HEK293T (cell line): ENCODE results near the gene CTAG1B.
"Not testable (repeated sequence)": the region's sequence is repeated elsewhere in the genome, so short reads cannot be mapped to it uniquely, and the experiment has no call there.

Experiments used
- CTCF ChIA-PET: fragments of 350-600 bp; formaldehyde crosslinking; extraction: SDS; loops from one replicate; lab custom pipeline; 2021; ENCODE audit warnings: antibody characterized with exemption, inconsistent platforms; lab: Yijun Ruan, JAX
- POLR2A ChIA-PET: fragments of 350-600 bp; formaldehyde crosslinking; extraction: SDS; loops from one replicate; lab custom pipeline; 2020; ENCODE audit warnings: antibody characterized with exemption, inconsistent platforms; lab: Yijun Ruan, JAX
- DNase-seq: peaks from one replicate; pipeline ENCODE4 v3.0.0; 2012; ENCODE audit warnings: mixed read lengths; ENCODE audit errors: extremely low spot score
- ARNT ChIP-seq: fragments of 450-650 bp; IDR thresholded peaks from 2 replicates; pipeline ENCODE4 v1.6.1; 2017; ENCODE audit warnings: mild to moderate bottlenecking
- BHLHE40 ChIP-seq: fragments of 450-650 bp; IDR thresholded peaks from 2 replicates; pipeline ENCODE4 v1.6.1; 2016; ENCODE audit warnings: mild to moderate bottlenecking, moderate library complexity, borderline replicate concordance
- CTBP1 ChIP-seq: fragments of 450-650 bp; IDR thresholded peaks from 2 replicates; pipeline ENCODE4 v1.6.1; 2016; ENCODE audit warnings: borderline replicate concordance
- ELF4 ChIP-seq: fragments of 450-650 bp; IDR thresholded peaks from 2 replicates; pipeline ENCODE4 v1.6.1; 2017; ENCODE audit warnings: antibody characterized with exemption
- FOXA1 ChIP-seq: fragments of 450-650 bp; IDR thresholded peaks from 2 replicates; pipeline ENCODE4 v1.6.1; 2016; ENCODE audit warnings: mild to moderate bottlenecking
- FOXK2 ChIP-seq: fragments of 450-650 bp; IDR thresholded peaks from 2 replicates; pipeline ENCODE4 v1.6.1; 2016; ENCODE audit warnings: mild to moderate bottlenecking
- FOXM1 ChIP-seq: fragments of 450-650 bp; IDR thresholded peaks from 2 replicates; pipeline ENCODE4 v1.6.1; 2017; ENCODE audit warnings: mild to moderate bottlenecking, borderline replicate concordance
- HDGF ChIP-seq: fragments of 450-650 bp; IDR thresholded peaks from 2 replicates; pipeline ENCODE4 v1.6.1; 2017; ENCODE audit warnings: antibody characterized with exemption, borderline replicate concordance
- L3MBTL2 ChIP-seq: fragments of 450-650 bp; conservative IDR thresholded peaks from 2 replicates; pipeline ENCODE4 v1.6.1; 2016; ENCODE audit warnings: mild to moderate bottlenecking
- LEF1 ChIP-seq: fragments of 450-650 bp; IDR thresholded peaks from 2 replicates; pipeline ENCODE4 v1.6.1; 2017; ENCODE audit warnings: mild to moderate bottlenecking, borderline replicate concordance
- NFRKB ChIP-seq: fragments of 450-650 bp; IDR thresholded peaks from 2 replicates; pipeline ENCODE4 v1.6.1; 2016; ENCODE audit warnings: mild to moderate bottlenecking, moderate library complexity
- PKNOX1 ChIP-seq: fragments of 450-650 bp; IDR thresholded peaks from 2 replicates; pipeline ENCODE4 v1.6.1; 2016
- SP1 ChIP-seq: fragments of 450-650 bp; IDR thresholded peaks from 2 replicates; pipeline ENCODE4 v1.6.1; 2017
- SUZ12 ChIP-seq: fragments of 450-650 bp; IDR thresholded peaks from 2 replicates; pipeline ENCODE4 v1.6.1; 2016; ENCODE audit warnings: mild to moderate bottlenecking
- TARDBP ChIP-seq: fragments of 450-650 bp; IDR thresholded peaks from 2 replicates; pipeline ENCODE4 v1.6.1; 2016
- ZNF384 ChIP-seq: fragments of 450-650 bp; IDR thresholded peaks from 2 replicates; pipeline ENCODE4 v1.6.1; 2016

The CTAG1B gene

GRCh38 chrX:154655786-154656185, 36.7 kb upstream of the CTAG1B start:
- ChIA-PET POLR2A (no interaction called here), CTCF (no interaction called here)
- no peak for DNase-seq
- TF ChIP-seq ZNF384 (no peak), PKNOX1 (no peak), TARDBP (no peak), FOXM1 (no peak), FOXA1 (no peak), ARNT (no peak), SP1 (no peak), NFRKB (no peak), HDGF (no peak)

- CTCF ChIA-PET, result no interaction called here
- DNase-seq, result no peak
- TF ChIP-seq SP1 (no peak), L3MBTL2 (no peak), FOXA1 (no peak), NFRKB (no peak), FOXK2 (no peak), FOXM1 (no peak), ZNF384 (no peak), PKNOX1 (no peak), TARDBP (no peak), HDGF (no peak), ARNT (no peak), LEF1 (no peak)
- POLR2A ChIA-PET, result no interaction called here
These were observed 36.3 kb upstream of the CTAG1B start for GRCh38 chrX:154655346-154655745.

- POLR2A ChIA-PET, result no interaction called here
- TF ChIP-seq NFRKB (no peak), L3MBTL2 (no peak), HDGF (no peak), SP1 (no peak), PKNOX1 (no peak)
- CTCF ChIA-PET, result no interaction called here
- no peak for DNase-seq
These were observed 35.8 kb upstream of the CTAG1B start for GRCh38 chrX:154654925-154655324.

GRCh38 chrX:154654372-154654771, 35.3 kb upstream of the CTAG1B start:
- CTCF ChIA-PET, result no interaction called here
- POLR2A ChIA-PET, result no interaction called here
- TF ChIP-seq LEF1, result no peak
- no peak for TF ChIP-seq TARDBP
- no peak for TF ChIP-seq SUZ12
- no peak for TF ChIP-seq ZNF384
- TF ChIP-seq NFRKB, result no peak
- TF ChIP-seq CTBP1, result no peak
- no peak for TF ChIP-seq FOXA1
- no peak for TF ChIP-seq ARNT
- no peak for TF ChIP-seq L3MBTL2
- TF ChIP-seq BHLHE40, result no peak
- TF ChIP-seq FOXK2, result no peak
- TF ChIP-seq FOXM1, result no peak
- no peak for TF ChIP-seq PKNOX1
- no peak for TF ChIP-seq ELF4
- TF ChIP-seq HDGF, result no peak
- DNase-seq, result no peak

GRCh38 chrX:154653413-154653812, 34.3 kb upstream of the CTAG1B start, which contains the start of gene CTAG2:
CTAG2 (minus strand) TSS chrX:154653579; CDS start chrX:154653515, 64 bp downstream.
- POLR2A ChIA-PET, DNase-seq, CTCF ChIA-PET: not testable (repeated sequence)

GRCh38 chrX:154653048-154653401, 33.9 kb upstream of the CTAG1B start:
- TF ChIP-seq SP1 (no peak), ARNT (no peak), TARDBP (no peak), FOXK2 (no peak), ZNF384 (no peak)
- CTCF ChIA-PET, result no interaction called here
- DNase-seq, result no peak
- POLR2A ChIA-PET, result no interaction called here

- ChIA-PET POLR2A (no interaction called here), CTCF (no interaction called here)
- TF ChIP-seq BHLHE40 (no peak), ARNT (no peak), FOXM1 (no peak), PKNOX1 (no peak), FOXA1 (no peak), FOXK2 (no peak)
- DNase-seq, result no peak
These were observed 33.4 kb upstream of the CTAG1B start for GRCh38 chrX:154652311-154653047.
